SKM-1 (cell line): ENCODE measurements around the gene INHBE.
A peak's percentile ranks its signal among the peaks of the same experiment; 100 is the strongest.
"Not testable (repeated sequence)": the region's sequence is repeated elsewhere in the genome, so short reads cannot be mapped to it uniquely, and the experiment has no call there.

Experiments
- DNase-seq: peaks from one replicate; lab custom pipeline; 2025; ENCODE audit not compliant: unreplicated experiment; lab: John Stamatoyannopoulos, UW

Gene INHBE

GRCh38 chr12:57439762-57440266 is 15.3 kb upstream of the INHBE start:
- DNase-seq, result no peak

- DNase-seq, result not testable (repeated sequence)
Measured at GRCh38 chr12:57441393-57441792, 13.7 kb upstream of the INHBE start.

- no peak for DNase-seq
Measured at GRCh38 chr12:57441846-57442427, 13.2 kb upstream of the INHBE start.

- not testable (repeated sequence) for DNase-seq
Measured at GRCh38 chr12:57444337-57444736, 10.8 kb upstream of the INHBE start.

GRCh38 chr12:57444744-57445143 is 10.4 kb upstream of the INHBE start:
- DNase-seq, result no peak

GRCh38 chr12:57446292-57446960 is 8.7 kb upstream of the INHBE start:
- DNase-seq, result no peak

DNA sequence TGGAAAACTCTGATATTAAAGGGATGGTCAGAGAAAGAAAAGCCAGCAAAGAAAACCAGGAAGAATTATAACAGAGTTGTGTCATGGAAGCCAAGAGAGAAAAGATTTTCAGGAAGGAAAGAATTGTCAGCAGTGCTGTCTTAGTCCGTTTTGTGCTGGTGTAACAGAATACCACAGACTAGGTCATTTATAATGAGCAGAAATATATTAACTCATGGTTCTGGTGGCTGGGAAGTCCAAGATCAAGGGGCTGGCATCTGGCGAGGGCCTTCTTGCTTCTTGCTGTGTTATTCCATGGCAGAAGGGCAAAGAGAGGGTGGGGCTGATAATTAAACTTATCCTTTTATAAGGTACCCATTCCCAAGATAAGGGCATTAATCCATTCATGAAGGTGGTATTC is 6.4 kb upstream of the INHBE start:
- DNase-seq, result no peak

DNA sequence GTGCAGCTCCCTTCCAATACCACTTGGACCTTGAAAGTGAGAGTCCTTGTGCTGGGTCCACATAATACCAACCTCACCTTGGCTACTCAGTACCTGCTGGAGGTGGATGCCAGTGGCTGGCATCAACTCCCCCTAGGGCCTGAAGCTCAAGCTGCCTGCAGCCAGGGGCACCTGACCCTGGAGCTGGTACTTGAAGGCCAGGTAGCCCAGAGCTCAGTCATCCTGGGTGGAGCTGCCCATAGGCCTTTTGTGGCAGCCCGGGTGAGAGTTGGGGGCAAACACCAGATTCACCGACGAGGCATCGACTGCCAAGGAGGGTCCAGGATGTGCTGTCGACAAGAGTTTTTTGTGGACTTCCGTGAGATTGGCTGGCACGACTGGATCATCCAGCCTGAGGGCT is 5.7 kb upstream of the INHBE start:
- DNase-seq, result no peak

- DNase-seq, result no peak
Measured at GRCh38 chr12:57450057-57450456, 5.0 kb upstream of the INHBE start.

- no peak for DNase-seq
Measured at GRCh38 chr12:57451233-57451778, 3.8 kb upstream of the INHBE start.

GRCh38 chr12:57452181-57452936 is 2.7 kb upstream of the INHBE start:
- no peak for DNase-seq

DNA sequence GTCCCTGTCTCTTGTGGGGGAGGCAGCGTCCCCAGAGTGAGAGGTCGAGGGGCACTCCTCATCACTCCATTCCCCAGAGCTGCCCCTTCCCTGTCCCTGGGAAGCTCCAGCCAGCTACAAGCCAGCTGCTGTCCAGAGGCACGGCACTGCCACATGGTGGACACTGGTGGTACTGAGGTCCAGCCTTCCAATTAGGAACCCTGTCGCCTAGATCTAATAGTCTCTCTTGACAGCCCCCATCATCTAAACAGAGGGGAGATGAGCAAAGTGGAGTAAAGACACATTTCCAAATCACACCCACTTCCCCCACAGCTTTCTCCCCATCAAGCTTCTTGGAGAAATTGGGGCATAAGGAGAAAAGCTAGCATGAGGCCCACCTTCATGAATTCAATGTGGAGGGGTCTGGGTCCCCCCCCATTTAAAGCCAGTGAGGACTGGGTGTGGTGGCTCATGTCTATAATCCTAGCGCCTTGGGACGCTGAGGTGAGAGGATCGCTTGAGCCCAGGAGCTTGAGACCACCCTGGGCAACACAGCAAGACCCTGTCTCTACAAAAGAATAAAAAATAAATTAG is 2.1 kb upstream of the INHBE start:
- DNase-seq, result no peak

GRCh38 chr12:57454213-57454565 is 918 bp upstream of the INHBE start:
- no peak for DNase-seq

DNA sequence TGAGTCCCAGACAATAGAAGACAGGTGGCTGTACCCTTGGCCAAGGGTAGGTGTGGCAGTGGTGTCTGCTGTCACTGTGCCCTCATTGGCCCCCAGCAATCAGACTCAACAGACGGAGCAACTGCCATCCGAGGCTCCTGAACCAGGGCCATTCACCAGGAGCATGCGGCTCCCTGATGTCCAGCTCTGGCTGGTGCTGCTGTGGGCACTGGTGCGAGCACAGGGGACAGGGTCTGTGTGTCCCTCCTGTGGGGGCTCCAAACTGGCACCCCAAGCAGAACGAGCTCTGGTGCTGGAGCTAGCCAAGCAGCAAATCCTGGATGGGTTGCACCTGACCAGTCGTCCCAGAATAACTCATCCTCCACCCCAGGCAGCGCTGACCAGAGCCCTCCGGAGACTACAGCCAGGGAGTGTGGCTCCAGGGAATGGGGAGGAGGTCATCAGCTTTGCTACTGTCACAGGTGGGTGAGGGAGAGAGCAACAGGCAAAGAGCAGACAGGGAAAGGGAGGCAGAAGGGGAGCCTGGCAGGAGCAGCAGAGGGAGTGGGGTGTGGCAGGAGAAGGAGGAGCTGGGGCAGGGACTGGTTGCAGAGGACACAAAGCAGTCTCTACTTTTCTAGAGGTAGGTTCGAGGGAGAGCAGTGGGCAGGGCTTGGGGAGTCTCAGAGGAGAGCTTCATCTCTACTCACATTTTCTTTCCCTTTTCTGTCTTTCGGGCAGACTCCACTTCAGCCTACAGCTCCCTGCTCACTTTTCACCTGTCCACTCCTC is 452 bp downstream of the INHBE start:
- no peak for DNase-seq

GRCh38 chr12:57456145-57456700 is 1.1 kb downstream of the INHBE start:
- DNase-seq, result no peak

GRCh38 chr12:57456737-57457490 is 1.8 kb downstream of the INHBE start:
- DNase-seq, result no peak

DNA sequence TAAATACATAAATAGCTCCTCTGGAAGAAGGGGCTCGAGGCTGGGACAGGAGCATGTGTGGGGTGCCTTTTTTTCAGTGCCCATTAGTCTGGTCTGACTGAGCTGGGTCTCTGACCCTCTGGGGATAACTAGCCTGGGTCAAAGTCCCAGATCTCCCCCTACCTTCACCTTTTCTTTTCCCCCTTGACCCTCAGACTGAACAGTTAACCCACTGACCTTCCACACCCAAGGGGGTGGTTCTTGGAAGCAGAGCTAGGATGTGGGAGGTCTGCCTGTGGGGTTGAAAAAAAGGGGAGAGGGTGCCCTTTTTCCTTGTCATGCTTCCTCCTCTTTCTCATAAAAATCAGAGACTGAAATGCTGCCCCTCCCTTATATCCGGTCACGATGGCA is 3.6 kb downstream of the INHBE start:
- no peak for DNase-seq

DNA sequence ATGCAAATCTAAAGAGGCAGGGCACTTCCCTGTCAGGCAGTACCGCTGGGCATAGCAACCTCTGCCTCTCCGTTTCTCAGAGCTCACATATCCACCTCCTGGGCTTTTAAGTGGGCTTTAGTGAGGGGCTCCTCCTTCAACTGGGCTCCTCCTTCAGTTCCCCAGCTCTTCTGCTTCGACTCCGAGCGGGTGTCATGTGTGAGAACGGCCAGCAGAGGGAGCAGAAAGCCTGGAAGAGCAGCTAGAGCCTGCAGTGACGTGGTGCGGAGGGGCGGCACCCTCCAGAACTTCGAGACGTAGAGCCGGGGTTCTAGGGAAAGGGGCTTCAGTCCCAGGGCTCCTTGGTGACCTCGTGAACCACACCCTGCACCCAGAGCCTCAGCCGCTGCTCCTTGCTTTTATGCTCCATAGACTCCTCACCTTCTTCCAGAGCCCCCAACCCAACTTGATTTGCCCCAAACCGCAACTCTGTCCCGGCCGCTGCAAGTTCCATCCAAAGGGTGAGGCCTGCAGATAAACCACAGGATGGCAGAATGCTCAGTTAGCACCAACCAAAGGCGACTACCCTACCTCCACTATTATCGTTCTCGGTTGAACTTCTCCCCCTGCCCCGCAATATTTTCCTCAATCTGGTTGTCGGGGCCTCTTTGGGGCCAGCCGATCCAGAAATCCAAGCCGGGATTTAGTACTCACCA is 4.1 kb downstream of the INHBE start:
- DNase-seq, result peak; percentile 30

GRCh38 chr12:57459750-57460467 is 4.8 kb downstream of the INHBE start, which contains the start of gene GLI1:
TSS of gene GLI1 (plus strand) at chr12:57459785. CDS start at chr12:57463692, 3,907 bp downstream.
- DNase-seq, result no peak
